GM23338 (cell line): ENCODE results near the gene CNTN5. TPM values are rescaled to one million over a fixed set of nuclear protein-coding genes. Genes with fewer than 3 reads are reported as not detected.

Experiments used
- ATAC-seq: fragments of 200-7000 bp; cut with Tn5 transposase; 3 replicates; pipeline ENCODE4 v1.9.1; 2020
- DNase-seq: peaks from one replicate; pipeline ENCODE4 v3.0.0-alpha.2; 2015; ENCODE audit warnings: low spot score
- H2AFZ ChIP-seq: fragments of 200-600 bp; sonication (generic); 2 replicates; pipeline ENCODE4 v1.8.0; 2016; ENCODE audit warnings: antibody characterized with exemption, mild to moderate bottlenecking, moderate library complexity
- H3F3A ChIP-seq: fragments of 200-600 bp; sonication (generic); replicated peaks from 2 replicates; pipeline ENCODE4 v1.8.0; 2017; ENCODE audit warnings: antibody characterized with exemption, mixed run types, low read depth
- H3K27ac ChIP-seq: fragments of 200-600 bp; sonication (generic); 2 replicates; pipeline ENCODE4 v1.6.1; 2016; ENCODE audit warnings: low read depth
- H3K27me3 ChIP-seq: fragments of 200-600 bp; sonication (generic); 2 replicates; pipeline ENCODE4 v1.8.0; 2016; ENCODE audit warnings: mild to moderate bottlenecking, mixed run types, moderate library complexity; ENCODE audit not compliant: insufficient read depth
- H3K36me3 ChIP-seq: fragments of 200-600 bp; sonication (generic); 2 replicates; pipeline ENCODE4 v1.8.0; 2016; ENCODE audit warnings: mild to moderate bottlenecking; ENCODE audit not compliant: insufficient read depth
- H3K4me1 ChIP-seq: fragments of 200-600 bp; sonication (generic); 2 replicates; pipeline ENCODE4 v1.8.0; 2016; ENCODE audit warnings: mild to moderate bottlenecking, moderate library complexity; ENCODE audit not compliant: insufficient read depth
- H3K4me2 ChIP-seq: fragments of 200-600 bp; sonication (generic); 2 replicates; pipeline ENCODE4 v1.7.1; 2017; ENCODE audit warnings: mixed run types
- H3K4me3 ChIP-seq: fragments of 200-600 bp; sonication (generic); 2 replicates; pipeline ENCODE4 v1.6.1; 2016; ENCODE audit warnings: mixed run types
- H3K79me2 ChIP-seq: fragments of 200-600 bp; sonication (generic); replicated peaks from 2 replicates; pipeline ENCODE4 v1.8.0; 2017; ENCODE audit warnings: mild to moderate bottlenecking; ENCODE audit not compliant: insufficient read depth
- H3K9me2 ChIP-seq: fragments of 200-600 bp; sonication (generic); 2 replicates; pipeline ENCODE4 v1.8.0; 2017; ENCODE audit not compliant: insufficient read depth
- H4K20me1 ChIP-seq: fragments of 200-600 bp; sonication (generic); replicated peaks from 2 replicates; pipeline ENCODE4 v1.8.0; 2017; ENCODE audit warnings: mild to moderate bottlenecking; ENCODE audit not compliant: insufficient read depth
- H3K27ac Mint-ChIP-seq: 2 replicates; pipeline ENCODE4 v1.8.0; 2020; ENCODE audit warnings: inconsistent platforms, mild to moderate bottlenecking, moderate library complexity, mixed read lengths
- H3K27me3 Mint-ChIP-seq: 3 replicates; pipeline ENCODE4 v1.8.0; 2022; ENCODE audit warnings: low read depth, mild to moderate bottlenecking, moderate library complexity, mixed read lengths, inconsistent platforms; ENCODE audit not compliant: insufficient read depth, poor library complexity
- H3K36me3 Mint-ChIP-seq: 3 replicates; pipeline ENCODE4 v1.8.0; 2021; ENCODE audit warnings: low read depth, mild to moderate bottlenecking, inconsistent platforms, moderate library complexity, mixed read lengths
- H3K4me1 Mint-ChIP-seq: 3 replicates; pipeline ENCODE4 v1.8.0; 2020; ENCODE audit warnings: mild to moderate bottlenecking, inconsistent platforms, mixed read lengths
- H3K4me3 Mint-ChIP-seq: 3 replicates; pipeline ENCODE4 v1.8.0; 2021; ENCODE audit warnings: moderate library complexity, mild to moderate bottlenecking, inconsistent platforms, mixed read lengths
- H3K9me3 Mint-ChIP-seq: 3 replicates; pipeline ENCODE4 v1.8.0; 2020; ENCODE audit warnings: moderate library complexity, mild to moderate bottlenecking, inconsistent platforms, mixed read lengths
- CREB1 ChIP-seq: fragments of 250-450 bp; sonication (Bioruptor Pico); IDR thresholded peaks from 2 replicates; pipeline ENCODE4 v1.5.0; 2020; ENCODE audit warnings: low read depth, mild to moderate bottlenecking, moderate library complexity
- CTCF ChIP-seq, 2 experiments: fragments of 200-600 bp in 1 of 2; sonication (generic) in 1 of 2; conservative IDR thresholded peaks; 2 replicates each; pipeline versions ENCODE4 v1.5.1 to v1.6.1; 2016 to 2017; ENCODE audit warnings: antibody characterized with exemption in 2 of 2, low read depth in 2 of 2, mild to moderate bottlenecking in 2 of 2, moderate library complexity in 1 of 2
- ETS1 ChIP-seq: IDR thresholded peaks from 2 replicates; pipeline ENCODE4 v1.6.1; 2016; ENCODE audit warnings: antibody characterized with exemption
- EZH2 ChIP-seq: fragments of 200-600 bp; sonication (generic); IDR thresholded peaks from one replicate; pipeline ENCODE4 v1.8.0; 2017; ENCODE audit warnings: antibody characterized with exemption, mild to moderate bottlenecking, low read depth; ENCODE audit not compliant: unreplicated experiment
- EZH2phosphoT487 ChIP-seq: fragments of 200-600 bp; sonication (generic); IDR thresholded peaks from one replicate; pipeline ENCODE4 v1.8.1; 2018; ENCODE audit warnings: antibody characterized with exemption; ENCODE audit not compliant: unreplicated experiment
- NANOG ChIP-seq: IDR thresholded peaks from 2 replicates; pipeline ENCODE4 v1.6.1; 2016; ENCODE audit warnings: antibody characterized with exemption, borderline replicate concordance
- POLR2AphosphoS5 ChIP-seq: IDR thresholded peaks from 2 replicates; pipeline ENCODE4 v1.6.1; 2016; ENCODE audit warnings: antibody characterized with exemption, low read depth
- REST ChIP-seq: IDR thresholded peaks from one replicate; pipeline ENCODE4 v1.6.1; 2018; ENCODE audit warnings: antibody characterized with exemption; ENCODE audit not compliant: unreplicated experiment
- STAT1 ChIP-seq: IDR thresholded peaks from one replicate; pipeline ENCODE4 v1.6.1; 2016; ENCODE audit warnings: antibody characterized with exemption; ENCODE audit not compliant: unreplicated experiment
- ZNF114 ChIP-seq: fragments of 250-450 bp; sonication (Bioruptor Pico); IDR thresholded peaks from 2 replicates; pipeline ENCODE4 v1.5.0; 2020; ENCODE audit warnings: mild to moderate bottlenecking, moderate library complexity
- ZNF331 ChIP-seq: fragments of 250-450 bp; sonication (Bioruptor Pico); IDR thresholded peaks from 2 replicates; pipeline ENCODE4 v1.5.0; 2020; ENCODE audit warnings: low read depth, mild to moderate bottlenecking, moderate library complexity
- polyA plus RNA-seq: library from polyadenylated mRNA; unstranded; fragments of >200 nt; fragmentation: Nextera tagmentation; extraction: Ambion mirVana; gene quantifications from 2 replicates; pipeline ENCODE4 v1.2.1, GENCODE V29; 2016
- total RNA-seq: library from RNA; depleted of rRNA; stranded (reverse); fragments of >200 nt; shearing (Covaris generic); gene quantifications from 2 replicates; pipeline ENCODE4 v1.2.3, GENCODE V29; 2014

CNTN5 gene
- total and polyA plus RNA-seq, 2 experiments from 2014 or later: not detected

GRCh38 chr11:99706848-99707247 lies 686.1 kb downstream of the CNTN5 start:
- H2AFZ ChIP-seq: no peak overlapping the region
- ATAC-seq (no peak), DNase-seq (no peak)
- peaks cover 8% of the 10 kb centered on the region; the same call in 1 of the 2 replicates for H3K4me1 ChIP-seq
- no peak overlapping the region for H3K4me2 ChIP-seq
- no peak overlapping the region for H3K27ac ChIP-seq
- H3K4me1 Mint-ChIP-seq: peaks cover 7% of the 10 kb centered on the region; the same call in 2 of the 3 replicates
- H3K4me3 ChIP-seq: no peak overlapping the region
- H3K9me2 ChIP-seq: no peaks in the 10 kb centered on the region
- no peak overlapping the region for H3K27ac Mint-ChIP-seq
- no peaks in the 10 kb centered on the region for H3K79me2 ChIP-seq
- no peaks in the 10 kb centered on the region for H3K36me3 Mint-ChIP-seq
- H3F3A ChIP-seq: no peaks in the 10 kb centered on the region
- peaks cover 2% of the 10 kb centered on the region for H3K27me3 Mint-ChIP-seq
- H3K36me3 ChIP-seq: no peaks in the 10 kb centered on the region
- no peak overlapping the region for H3K4me3 Mint-ChIP-seq
- TF ChIP-seq NANOG (no peak), POLR2AphosphoS5 (no peak), ZNF114 (no peak), CTCF (conservative IDR thresholded peaks at IDR 0.05; ENCODE audit: low read depth in 2 of 2) (no peak), STAT1 (no peak), EZH2phosphoT487 (no peak), EZH2 (no peak), REST (no peak), ZNF331 (CRISPR knock-in tag) (no peak)
- H3K9me3 Mint-ChIP-seq: no peaks in the 10 kb centered on the region
- H3K27me3 ChIP-seq: no peaks in the 10 kb centered on the region
- H4K20me1 ChIP-seq: no peaks in the 10 kb centered on the region

GRCh38 chr11:99708928-99709672 lies 688.4 kb downstream of the CNTN5 start:
- H4K20me1 ChIP-seq: no peaks in the 10 kb centered on the region
- Mint-ChIP-seq H3K36me3 (no peaks in the 10 kb centered on the region), H3K27me3 (peaks cover 2% of the 10 kb centered on the region), H3K9me3 (peaks cover 7% of the 10 kb centered on the region; the same call in 2 of the 3 replicates), H3K27ac (0 out of 2 replicates have a peak overlapping the region, but pooled peaks have one; percentile 0), H3K4me3 (no peak overlapping the region), H3K4me1 (peaks cover 7% of the 10 kb centered on the region; the same call in 2 of the 3 replicates)
- no peak overlapping the region for H3K4me3 ChIP-seq
- no peaks in the 10 kb centered on the region for H3K27me3 ChIP-seq
- H3K4me2 ChIP-seq: no peak overlapping the region
- no peaks in the 10 kb centered on the region for H3K36me3 ChIP-seq
- H3F3A ChIP-seq: no peaks in the 10 kb centered on the region
- H2AFZ ChIP-seq: no peak overlapping the region
- DNase-seq: no peak
- ATAC-seq: no peak
- H3K4me1 ChIP-seq: peaks cover 8% of the 10 kb centered on the region; the same call in 1 of the 2 replicates
- H3K9me2 ChIP-seq: no peaks in the 10 kb centered on the region
- H3K27ac ChIP-seq: no peak overlapping the region
- H3K79me2 ChIP-seq: no peaks in the 10 kb centered on the region
- TF ChIP-seq EZH2phosphoT487: no peak
- no peak for TF ChIP-seq ETS1
- TF ChIP-seq REST: no peak
- TF ChIP-seq CREB1 (CRISPR knock-in tag): no peak
- no peak for TF ChIP-seq CTCF (conservative IDR thresholded peaks at IDR 0.05; ENCODE audit: low read depth in 2 of 2)
